ENCODE measurements around the gene CHSY3. TPM values are rescaled to one million over a fixed set of nuclear protein-coding genes. Genes with fewer than 3 reads are reported as not detected.

The CHSY3 gene
- total RNA-seq, 4 donors from 2014 or later, result 0.84 to 4.3 (median 2.6) TPM

DNA sequence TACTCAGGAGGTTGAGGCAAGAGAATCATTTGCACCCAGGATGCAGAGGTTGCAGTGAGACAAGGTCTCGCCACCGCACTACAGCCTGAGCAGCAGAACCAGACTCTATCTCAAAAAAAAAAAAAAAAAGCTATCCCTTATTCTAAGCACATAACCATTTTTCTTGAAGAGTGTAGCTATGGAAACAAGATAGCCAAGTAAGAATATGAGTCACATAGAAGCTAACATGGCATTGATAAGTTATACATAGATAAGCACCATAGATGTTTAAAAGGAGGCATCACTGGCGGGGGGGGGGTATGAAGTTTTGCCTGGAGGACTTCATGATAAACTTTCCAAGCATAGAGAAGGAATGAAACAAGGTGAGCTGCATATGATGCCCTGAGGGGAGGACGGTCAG lies 26.0 kb downstream of the CHSY3 start:
- TF ChIP-seq POLR2A (IDR thresholded peaks at IDR 0.05), result no peak
- TF ChIP-seq, protein P1, sequence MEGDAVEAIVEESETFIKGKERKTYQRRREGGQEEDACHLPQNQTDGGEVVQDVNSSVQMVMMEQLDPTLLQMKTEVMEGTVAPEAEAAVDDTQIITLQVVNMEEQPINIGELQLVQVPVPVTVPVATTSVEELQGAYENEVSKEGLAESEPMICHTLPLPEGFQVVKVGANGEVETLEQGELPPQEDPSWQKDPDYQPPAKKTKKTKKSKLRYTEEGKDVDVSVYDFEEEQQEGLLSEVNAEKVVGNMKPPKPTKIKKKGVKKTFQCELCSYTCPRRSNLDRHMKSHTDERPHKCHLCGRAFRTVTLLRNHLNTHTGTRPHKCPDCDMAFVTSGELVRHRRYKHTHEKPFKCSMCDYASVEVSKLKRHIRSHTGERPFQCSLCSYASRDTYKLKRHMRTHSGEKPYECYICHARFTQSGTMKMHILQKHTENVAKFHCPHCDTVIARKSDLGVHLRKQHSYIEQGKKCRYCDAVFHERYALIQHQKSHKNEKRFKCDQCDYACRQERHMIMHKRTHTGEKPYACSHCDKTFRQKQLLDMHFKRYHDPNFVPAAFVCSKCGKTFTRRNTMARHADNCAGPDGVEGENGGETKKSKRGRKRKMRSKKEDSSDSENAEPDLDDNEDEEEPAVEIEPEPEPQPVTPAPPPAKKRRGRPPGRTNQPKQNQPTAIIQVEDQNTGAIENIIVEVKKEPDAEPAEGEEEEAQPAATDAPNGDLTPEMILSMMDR (IDR thresholded peaks at IDR 0.05), result no peak
- 78 to 83% methylated on average over 4 of the region's 4 CpGs for WGBS, 2 donors
- H3K4me3 ChIP-seq (ENCODE audit: low read depth, poor library complexity, severe bottlenecking), result no peak overlapping the region
- no peak for DNase-seq (ENCODE audit: low spot score in 2 of 2)
- intact Hi-C loops (cut with DNase I; ENCODE audit: low total_unique reads), result no loop called here

DNA sequence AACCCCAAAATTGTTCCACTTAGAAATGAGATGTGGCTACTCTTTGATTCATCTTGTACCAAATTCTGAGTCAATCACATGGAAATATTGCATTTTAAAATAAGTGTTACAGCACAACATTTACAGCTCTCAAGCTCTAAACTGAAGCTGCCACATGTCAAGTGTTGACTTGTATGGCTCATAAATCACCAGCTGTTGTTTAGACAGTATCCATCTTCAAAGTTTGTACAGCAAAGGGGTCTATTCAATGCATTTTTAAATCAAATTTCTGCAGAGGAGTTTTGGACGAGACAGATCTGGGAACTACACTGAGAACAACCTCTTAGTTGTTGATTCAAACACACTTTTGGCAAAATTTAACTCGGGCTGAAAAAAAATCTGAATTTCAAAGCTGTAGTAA lies 31.4 kb downstream of the CHSY3 start:
- TF ChIP-seq, protein P1 (IDR thresholded peaks at IDR 0.05), result no peak
- TF ChIP-seq POLR2A (IDR thresholded peaks at IDR 0.05), result no peak
- intact Hi-C loops (cut with DNase I; ENCODE audit: low total_unique reads), result no loop called here
- no peak for DNase-seq (ENCODE audit: low spot score in 2 of 2)
- WGBS, 2 donors, result 61 to 63% methylated on average over 2 of the region's 2 CpGs
- no peak overlapping the region for H3K4me3 ChIP-seq (ENCODE audit: low read depth, poor library complexity, severe bottlenecking)

- no peak for TF ChIP-seq POLR2A (IDR thresholded peaks at IDR 0.05)
- TF ChIP-seq, protein P1 (IDR thresholded peaks at IDR 0.05), result no peak
- peak in 1 of 2 donors; percentile 49 for DNase-seq (ENCODE audit: low spot score in 2 of 2)
- 84 to 95% methylated on average over 3 of the region's 3 CpGs for WGBS, 2 donors
- intact Hi-C loops (cut with DNase I; ENCODE audit: low total_unique reads), result no loop called here
- no peak overlapping the region for H3K4me3 ChIP-seq (ENCODE audit: low read depth, poor library complexity, severe bottlenecking)
These were observed 33.8 kb downstream of the CHSY3 start for GRCh38 chr5:129938077-129938476.

GRCh38 chr5:129943936-129944335 lies 39.7 kb downstream of the CHSY3 start:
- TF ChIP-seq, protein P1 (IDR thresholded peaks at IDR 0.05), result no peak
- no peak for TF ChIP-seq POLR2A (IDR thresholded peaks at IDR 0.05)
- no peak overlapping the region for H3K4me3 ChIP-seq (ENCODE audit: low read depth, poor library complexity, severe bottlenecking)
- 42 to 97% methylated on average over 1 of the region's 1 CpG for WGBS, 2 donors
- DNase-seq (ENCODE audit: low spot score in 2 of 2), result no peak
- intact Hi-C loops (cut with DNase I; ENCODE audit: low total_unique reads), result no loop called here

DNA sequence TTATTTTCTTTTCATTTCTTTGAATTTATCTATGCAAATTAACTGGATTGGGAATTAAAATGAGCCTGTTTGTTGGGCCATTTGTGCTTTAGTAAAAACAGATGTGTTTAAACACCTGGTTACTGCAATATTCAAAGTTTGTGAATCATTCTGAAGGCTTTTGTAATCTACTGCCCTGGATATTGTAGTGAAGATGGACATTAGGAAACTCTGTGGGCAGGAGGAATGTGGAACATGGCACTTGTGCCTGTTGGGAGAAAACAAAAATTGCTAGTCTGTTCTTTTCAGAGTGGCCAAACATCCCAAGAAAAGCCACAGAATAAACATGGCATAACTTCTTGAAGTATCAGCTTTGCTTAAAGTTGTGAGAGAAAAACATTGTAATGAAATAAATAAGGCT lies 40.8 kb downstream of the CHSY3 start:
- intact Hi-C loops (cut with DNase I; ENCODE audit: low total_unique reads), result no loop called here
- DNase-seq (ENCODE audit: low spot score in 2 of 2), result no peak
- no peak overlapping the region for H3K4me3 ChIP-seq (ENCODE audit: low read depth, poor library complexity, severe bottlenecking)
- TF ChIP-seq, protein P1 (IDR thresholded peaks at IDR 0.05), result no peak
- no peak for TF ChIP-seq POLR2A (IDR thresholded peaks at IDR 0.05)

GRCh38 chr5:129945774-129946270 lies 41.6 kb downstream of the CHSY3 start:
- TF ChIP-seq, protein P1 (IDR thresholded peaks at IDR 0.05), result no peak
- 61 to 75% methylated on average over 1 of the region's 1 CpG for WGBS, 2 donors
- H3K4me3 ChIP-seq (ENCODE audit: low read depth, poor library complexity, severe bottlenecking), result no peak overlapping the region
- no peak for DNase-seq (ENCODE audit: low spot score in 2 of 2)
- intact Hi-C loops (cut with DNase I; ENCODE audit: low total_unique reads), result no loop called here
